Muscle layer of colon (tissue), 2 donors: ENCODE results near the gene CBFB.

Source experiments
- H3K27ac ChIP-seq: one replicate; pipeline ENCODE4 v1.7.0; 2013; ENCODE audit warnings: low read depth, mild to moderate bottlenecking, low read length, moderate library complexity
- H3K27me3 ChIP-seq, 2 donors: one replicate each; pipeline ENCODE4 v1.7.0; 2013; ENCODE audit warnings: low read length in 2 of 2, mild to moderate bottlenecking in 2 of 2; ENCODE audit not compliant: insufficient read depth in 2 of 2, control insufficient read depth in 1 of 2
- H3K36me3 ChIP-seq: one replicate; pipeline ENCODE4 v1.7.0; 2013; ENCODE audit warnings: mild to moderate bottlenecking, low read length; ENCODE audit not compliant: insufficient read depth
- H3K4me1 ChIP-seq: one replicate; pipeline ENCODE4 v1.7.0; 2013; ENCODE audit warnings: mild to moderate bottlenecking, low read length; ENCODE audit not compliant: insufficient read depth
- H3K4me3 ChIP-seq, 2 donors: one replicate each; pipeline ENCODE4 v1.7.0; 2013; ENCODE audit warnings: low read length in 2 of 2, low read depth in 1 of 2, mild to moderate bottlenecking in 1 of 2, moderate library complexity in 1 of 2
- H3K9ac ChIP-seq: one replicate; pipeline ENCODE4 v1.7.0; 2013; ENCODE audit warnings: low read length
- H3K9me3 ChIP-seq: one replicate; pipeline ENCODE4 v1.7.0; 2013; ENCODE audit warnings: mild to moderate bottlenecking, low read length
- donor health status: abdominal sarcoma.
- donor health status: Adenocarcinoma of cecum.

CBFB gene

DNA sequence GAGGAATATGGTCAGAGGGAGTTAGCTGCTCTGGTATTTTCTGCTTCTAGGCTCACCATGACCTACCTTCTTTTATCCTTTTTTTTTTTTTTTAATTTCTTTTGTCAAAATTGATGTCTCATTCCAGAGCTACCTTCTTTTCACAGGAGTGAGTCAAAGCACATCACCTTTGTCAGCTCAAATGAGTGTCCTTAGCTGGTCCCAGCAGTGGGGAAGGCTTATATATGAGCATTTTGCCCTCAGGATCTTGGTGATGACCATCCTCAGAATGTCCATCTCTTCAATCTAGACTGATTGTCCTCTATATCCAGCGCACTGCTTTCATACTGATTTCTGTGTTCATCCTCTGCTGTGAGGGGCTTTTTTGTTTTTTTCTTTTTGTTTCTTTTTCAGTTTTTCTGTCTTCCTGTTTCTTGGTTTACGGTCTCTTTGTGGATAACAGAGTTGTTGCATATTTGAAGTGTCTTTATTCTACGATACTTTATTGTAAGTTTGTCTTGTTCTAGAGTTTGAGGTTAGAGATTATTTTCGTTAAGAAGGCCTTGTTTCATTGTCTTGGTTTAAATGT lies 24.9 kb downstream of the CBFB start:
- H3K9ac ChIP-seq: no peak overlapping the region
- no peaks in the 10 kb centered on the region for H3K36me3 ChIP-seq
- H3K9me3 ChIP-seq: no peaks in the 10 kb centered on the region
- no peak overlapping the region for H3K27ac ChIP-seq
- no peaks in the 10 kb centered on the region for H3K4me1 ChIP-seq
- no peaks in the 10 kb centered on the region for H3K27me3 ChIP-seq
- no peak overlapping the region for H3K4me3 ChIP-seq

DNA sequence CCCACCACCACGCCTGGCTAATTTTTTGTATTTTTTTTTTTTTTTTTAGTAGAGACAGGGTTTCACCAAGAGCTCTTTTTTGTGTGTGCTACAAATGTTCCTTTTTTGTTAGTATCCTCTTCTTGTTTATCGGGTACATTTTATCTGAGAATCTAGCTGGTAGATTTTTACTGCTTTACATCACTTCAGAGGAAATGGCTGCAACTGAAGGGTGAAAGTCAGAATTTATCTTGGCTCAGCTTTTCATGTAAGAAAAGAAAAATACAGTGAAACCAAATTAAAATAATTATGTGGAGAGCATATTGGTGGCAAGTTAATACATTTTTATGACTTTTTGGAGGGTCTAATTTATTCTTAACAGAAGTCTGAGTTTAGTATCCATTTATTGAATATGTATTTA lies 26.0 kb downstream of the CBFB start:
- H3K9ac ChIP-seq: no peak overlapping the region
- H3K36me3 ChIP-seq: no peaks in the 10 kb centered on the region
- no peak overlapping the region for H3K27ac ChIP-seq
- H3K4me1 ChIP-seq: no peaks in the 10 kb centered on the region
- no peaks in the 10 kb centered on the region for H3K27me3 ChIP-seq
- H3K4me3 ChIP-seq: no peak overlapping the region
- no peaks in the 10 kb centered on the region for H3K9me3 ChIP-seq

DNA sequence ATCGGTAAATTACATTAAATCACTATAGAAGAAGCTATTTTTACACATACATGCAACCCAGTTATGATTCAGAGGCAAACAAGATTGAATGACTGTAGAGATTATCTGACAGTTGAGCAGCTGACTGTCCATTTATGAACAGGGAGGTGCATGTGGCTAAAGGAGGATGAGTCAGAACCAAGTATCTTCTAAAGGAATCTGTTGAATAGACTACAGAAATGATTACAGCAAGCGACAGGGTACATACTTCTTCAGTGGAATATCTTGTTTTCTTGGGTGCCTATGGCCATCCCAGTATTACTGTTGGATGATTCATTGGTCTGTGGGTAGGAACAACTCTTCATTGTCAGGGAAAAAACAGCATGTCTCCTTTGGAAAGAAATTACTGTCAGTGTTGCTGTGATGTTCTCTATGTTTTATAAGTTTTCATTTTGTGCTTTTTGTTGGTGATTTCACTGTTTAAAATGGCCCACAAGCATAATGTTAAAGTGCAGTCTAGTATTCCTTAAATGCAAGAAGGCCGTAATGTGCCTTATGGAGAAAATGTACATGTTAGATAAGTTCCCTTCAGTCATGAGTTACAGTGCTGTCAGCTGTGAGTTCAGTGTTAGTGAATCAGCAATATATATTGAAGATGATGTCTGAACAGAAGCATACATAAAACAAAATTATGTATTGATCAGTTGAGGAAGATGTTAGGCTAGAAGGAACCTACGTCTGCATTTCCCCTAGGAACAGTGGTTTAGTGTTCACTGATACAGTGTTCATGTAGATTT lies 27.0 kb downstream of the CBFB start:
- no peak overlapping the region for H3K27ac ChIP-seq
- no peak overlapping the region for H3K9ac ChIP-seq
- no peaks in the 10 kb centered on the region for H3K4me1 ChIP-seq
- H3K36me3 ChIP-seq: no peaks in the 10 kb centered on the region
- H3K4me3 ChIP-seq: no peak overlapping the region
- no peaks in the 10 kb centered on the region for H3K9me3 ChIP-seq
- no peaks in the 10 kb centered on the region for H3K27me3 ChIP-seq

DNA sequence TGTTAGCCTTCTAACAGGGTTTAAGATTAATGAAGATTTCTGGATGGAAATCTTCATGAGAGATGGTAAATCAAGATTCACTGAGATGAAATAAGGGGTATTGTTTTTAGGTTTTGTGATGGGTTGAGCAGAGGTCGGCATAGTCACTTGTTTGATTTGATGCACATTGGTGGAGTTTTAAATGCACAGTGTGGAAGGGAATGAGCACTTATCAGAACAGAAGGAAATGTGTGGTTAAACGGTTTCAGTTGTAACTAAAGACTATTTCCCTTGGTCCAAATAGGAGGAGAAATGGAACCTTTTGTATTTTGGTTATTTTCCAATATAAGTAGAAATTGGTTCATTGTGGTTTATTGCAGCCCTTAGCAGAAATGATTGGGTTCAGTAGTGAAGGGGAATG lies 34.1 kb downstream of the CBFB start:
- Histone ChIP-seq H3K4me3 (no peak overlapping the region), H3K9ac (no peak overlapping the region), H3K27me3 (no peaks in the 10 kb centered on the region), H3K4me1 (no peaks in the 10 kb centered on the region), H3K27ac (no peak overlapping the region), H3K9me3 (no peaks in the 10 kb centered on the region), H3K36me3 (peaks cover 16% of the 10 kb centered on the region)

DNA sequence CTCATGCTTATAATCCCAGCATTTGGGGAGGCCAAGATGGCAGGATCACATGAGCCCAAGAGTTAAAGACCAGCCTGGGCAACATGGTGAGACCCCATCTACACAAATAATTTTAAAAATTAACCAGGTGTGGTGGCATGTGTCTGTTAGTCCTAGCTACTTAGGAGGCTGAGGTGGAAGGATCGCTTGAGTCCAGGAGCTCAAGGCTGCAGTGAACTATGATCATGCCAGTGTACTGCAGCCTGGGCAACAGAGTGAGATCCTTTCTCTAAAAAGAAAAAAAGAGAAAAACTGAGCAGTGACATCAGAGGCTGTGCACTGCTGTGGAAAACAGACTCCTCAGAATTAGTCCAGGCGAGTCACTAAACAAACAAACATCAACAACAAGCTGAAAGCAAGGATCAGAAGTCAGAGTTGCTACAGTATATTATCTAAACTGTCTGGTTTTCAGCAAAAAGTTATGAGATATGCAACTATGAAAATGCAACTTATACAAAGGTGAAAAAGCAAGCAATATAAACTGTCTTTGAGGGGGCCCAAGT lies 39.3 kb downstream of the CBFB start:
- Histone ChIP-seq H3K9me3 (no peaks in the 10 kb centered on the region), H3K36me3 (peaks cover 27% of the 10 kb centered on the region), H3K27ac (no peak overlapping the region), H3K4me1 (no peaks in the 10 kb centered on the region), H3K9ac (no peak overlapping the region), H3K4me3 (no peak overlapping the region), H3K27me3 (no peaks in the 10 kb centered on the region)

DNA sequence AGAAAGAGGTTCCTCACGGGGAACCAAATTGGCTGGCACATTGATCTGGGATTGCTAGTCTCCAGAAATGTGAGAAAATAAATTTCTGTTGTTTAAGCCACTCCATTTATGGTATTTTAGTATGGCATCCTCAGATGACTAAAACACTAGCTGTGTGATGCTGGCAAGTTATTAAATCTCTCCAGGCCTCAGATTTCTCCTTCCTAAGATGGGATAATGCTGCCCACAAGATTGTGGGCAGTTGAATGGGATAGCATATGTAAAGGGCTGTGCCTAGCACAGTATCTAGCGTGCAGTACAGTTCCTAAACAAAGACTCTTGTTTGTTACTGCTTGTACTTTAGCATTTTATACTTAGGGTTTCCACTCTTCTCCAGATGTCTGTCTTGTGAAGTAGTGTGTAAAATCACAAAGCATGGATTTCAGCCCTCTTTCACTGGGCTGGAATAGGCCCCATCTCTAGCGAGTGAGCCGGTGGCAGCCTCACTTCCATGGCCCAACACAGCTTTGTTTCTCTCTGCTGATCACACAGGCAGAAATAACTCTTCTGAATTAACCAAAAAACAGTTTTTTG lies 42.6 kb downstream of the CBFB start:
- no peak overlapping the region for H3K4me3 ChIP-seq
- H3K27ac ChIP-seq: no peak overlapping the region
- H3K27me3 ChIP-seq: no peaks in the 10 kb centered on the region
- no peak overlapping the region for H3K9ac ChIP-seq
- H3K36me3 ChIP-seq: peaks cover 25% of the 10 kb centered on the region
- H3K4me1 ChIP-seq: no peaks in the 10 kb centered on the region
- H3K9me3 ChIP-seq: no peaks in the 10 kb centered on the region

DNA sequence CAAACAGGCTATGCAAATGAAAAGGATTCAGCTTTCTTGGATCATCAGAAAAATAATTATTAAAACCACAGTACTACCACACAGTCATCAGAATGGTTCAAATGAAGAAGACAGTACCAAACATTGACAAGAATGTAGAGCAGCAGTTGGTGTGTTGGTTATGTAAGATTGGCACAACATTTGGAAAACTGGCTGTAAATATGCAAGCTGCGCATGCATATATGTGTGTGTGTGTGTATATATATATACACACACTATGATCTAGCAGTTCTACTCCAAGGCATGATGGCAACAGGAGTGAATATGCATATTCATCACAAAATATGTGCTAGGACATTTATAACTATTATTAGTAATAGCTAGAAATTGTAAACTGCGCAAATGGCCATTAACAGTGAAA lies 46.4 kb downstream of the CBFB start:
- peaks cover 6% of the 10 kb centered on the region for H3K36me3 ChIP-seq
- no peak overlapping the region for H3K9ac ChIP-seq
- no peaks in the 10 kb centered on the region for H3K4me1 ChIP-seq
- H3K9me3 ChIP-seq: no peaks in the 10 kb centered on the region
- no peaks in the 10 kb centered on the region for H3K27me3 ChIP-seq
- H3K4me3 ChIP-seq: no peak overlapping the region
- no peak overlapping the region for H3K27ac ChIP-seq

DNA sequence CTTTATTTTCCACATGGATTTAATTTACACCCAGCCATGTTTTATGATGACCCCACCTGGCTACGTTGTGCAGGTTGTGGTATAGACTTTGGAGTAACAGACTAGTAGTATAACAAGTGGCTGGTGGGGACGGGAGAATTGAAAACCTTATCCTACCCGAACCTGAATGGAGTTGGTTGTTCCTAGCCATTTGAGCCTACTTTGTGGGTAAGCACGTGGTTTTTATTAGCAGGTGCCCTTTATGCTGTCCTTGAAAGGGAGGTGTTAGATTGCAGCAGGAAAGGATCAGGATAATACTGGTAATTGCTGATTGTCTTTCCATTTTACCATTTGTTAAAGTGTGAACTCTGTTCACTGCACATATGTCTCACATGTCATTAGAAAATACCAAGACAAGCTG lies 48.9 kb downstream of the CBFB start:
- Histone ChIP-seq H3K9me3 (no peaks in the 10 kb centered on the region), H3K9ac (no peak overlapping the region), H3K27ac (no peak overlapping the region), H3K36me3 (no peaks in the 10 kb centered on the region), H3K4me3 (no peak overlapping the region), H3K4me1 (no peaks in the 10 kb centered on the region), H3K27me3 (no peaks in the 10 kb centered on the region)

DNA sequence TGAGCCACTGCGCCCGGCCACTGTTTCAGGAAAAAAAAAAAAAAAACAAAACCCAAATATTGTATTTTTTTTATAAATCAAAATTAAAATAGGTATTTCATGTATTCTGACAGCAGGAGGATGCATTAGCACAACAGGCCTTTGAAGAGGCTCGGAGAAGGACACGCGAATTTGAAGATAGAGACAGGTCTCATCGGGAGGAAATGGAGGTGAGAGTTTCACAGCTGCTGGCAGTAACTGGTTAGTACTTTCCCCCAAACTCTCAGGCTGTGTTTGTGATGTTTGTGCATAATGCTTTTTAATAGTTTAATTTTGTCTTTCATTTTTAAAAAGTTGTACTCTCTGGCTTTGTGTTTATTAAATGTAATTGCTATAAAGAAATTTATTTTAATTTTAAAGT lies 53.2 kb downstream of the CBFB start:
- no peaks in the 10 kb centered on the region for H3K4me1 ChIP-seq
- no peak overlapping the region for H3K4me3 ChIP-seq
- no peak overlapping the region for H3K9ac ChIP-seq
- H3K27ac ChIP-seq: no peak overlapping the region
- no peaks in the 10 kb centered on the region for H3K36me3 ChIP-seq
- H3K9me3 ChIP-seq: no peaks in the 10 kb centered on the region
- no peaks in the 10 kb centered on the region for H3K27me3 ChIP-seq

DNA sequence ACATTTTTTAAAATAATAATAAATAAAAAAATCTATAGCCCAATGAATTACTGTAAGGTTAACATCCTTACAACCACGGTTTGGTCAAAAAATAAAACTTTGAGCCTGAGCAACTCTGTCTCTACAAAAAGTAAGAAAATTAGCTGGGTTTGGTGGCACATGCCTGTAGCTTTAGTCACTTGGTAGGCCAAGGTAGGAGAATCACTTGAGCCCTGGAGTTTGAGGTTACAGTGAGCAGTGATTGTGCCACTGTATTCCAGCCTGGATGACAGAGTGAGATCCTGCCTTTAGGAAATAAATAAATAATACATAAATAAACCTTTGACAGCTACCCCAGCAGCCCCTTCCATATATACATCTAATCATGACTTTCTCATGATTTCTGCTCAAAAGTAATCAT lies 53.9 kb downstream of the CBFB start:
- Histone ChIP-seq H3K4me1 (no peaks in the 10 kb centered on the region), H3K9ac (no peak overlapping the region), H3K27ac (no peak overlapping the region), H3K4me3 (no peak overlapping the region), H3K27me3 (no peaks in the 10 kb centered on the region), H3K36me3 (no peaks in the 10 kb centered on the region), H3K9me3 (no peaks in the 10 kb centered on the region)

DNA sequence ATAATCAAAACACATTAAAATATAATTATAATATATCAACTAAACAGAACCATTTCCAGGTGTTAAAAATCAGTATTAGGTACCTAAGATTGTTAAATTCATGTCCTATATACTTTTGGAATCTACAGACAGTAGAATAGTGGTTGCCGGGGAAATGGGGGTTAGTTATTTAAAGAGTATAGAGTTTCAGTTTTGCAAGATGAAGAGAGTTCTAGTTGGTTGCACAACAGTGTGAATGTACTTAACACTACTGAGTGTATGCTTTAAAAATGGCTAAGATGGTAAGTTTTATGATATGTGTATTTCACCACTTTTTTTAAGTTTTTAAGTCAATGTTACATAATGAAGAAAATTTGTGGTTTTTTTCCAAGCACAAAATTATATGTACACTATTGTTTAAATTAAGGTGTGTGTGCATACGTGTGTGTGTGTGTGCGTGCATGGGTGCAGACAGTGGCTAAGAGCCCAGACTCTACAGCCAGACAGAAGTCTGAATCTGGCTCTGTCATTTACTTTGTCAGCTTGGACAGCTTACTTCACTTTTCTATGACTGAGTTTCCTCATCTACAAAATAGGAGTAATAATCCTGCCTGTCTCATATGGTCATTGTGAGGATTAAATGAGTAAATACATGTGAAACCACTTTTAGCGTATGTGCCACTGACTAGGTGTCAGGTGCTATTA lies 55.5 kb downstream of the CBFB start:
- no peaks in the 10 kb centered on the region for H3K9me3 ChIP-seq
- H3K27me3 ChIP-seq: no peaks in the 10 kb centered on the region
- no peak overlapping the region for H3K4me3 ChIP-seq
- no peak overlapping the region for H3K9ac ChIP-seq
- H3K27ac ChIP-seq: no peak overlapping the region
- H3K36me3 ChIP-seq: no peaks in the 10 kb centered on the region
- no peaks in the 10 kb centered on the region for H3K4me1 ChIP-seq
